ENCODE measurements around the gene NTSR1.

DNA sequence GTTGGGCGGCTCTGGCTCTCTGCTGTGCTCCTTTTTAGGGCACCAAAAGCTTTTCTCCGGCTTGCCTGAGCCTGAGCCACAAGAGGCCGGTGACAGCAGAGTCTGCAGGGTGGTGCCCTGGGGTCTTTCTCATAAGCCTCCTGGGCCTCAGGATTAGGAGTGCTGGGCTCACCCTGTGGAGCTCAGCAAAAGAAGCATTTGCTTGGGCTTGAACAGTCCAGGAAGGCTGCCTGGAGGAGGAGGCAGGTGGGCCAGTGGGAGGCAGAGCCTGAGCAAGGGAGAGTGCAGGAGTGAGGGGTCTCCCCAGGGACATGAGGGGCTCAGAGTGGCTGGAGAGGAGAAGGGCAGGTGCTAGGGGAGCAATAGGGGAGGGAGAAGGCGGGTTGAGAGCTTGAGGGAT is 54.8 kb downstream of the NTSR1 start:
- TF ChIP-seq, protein P1, sequence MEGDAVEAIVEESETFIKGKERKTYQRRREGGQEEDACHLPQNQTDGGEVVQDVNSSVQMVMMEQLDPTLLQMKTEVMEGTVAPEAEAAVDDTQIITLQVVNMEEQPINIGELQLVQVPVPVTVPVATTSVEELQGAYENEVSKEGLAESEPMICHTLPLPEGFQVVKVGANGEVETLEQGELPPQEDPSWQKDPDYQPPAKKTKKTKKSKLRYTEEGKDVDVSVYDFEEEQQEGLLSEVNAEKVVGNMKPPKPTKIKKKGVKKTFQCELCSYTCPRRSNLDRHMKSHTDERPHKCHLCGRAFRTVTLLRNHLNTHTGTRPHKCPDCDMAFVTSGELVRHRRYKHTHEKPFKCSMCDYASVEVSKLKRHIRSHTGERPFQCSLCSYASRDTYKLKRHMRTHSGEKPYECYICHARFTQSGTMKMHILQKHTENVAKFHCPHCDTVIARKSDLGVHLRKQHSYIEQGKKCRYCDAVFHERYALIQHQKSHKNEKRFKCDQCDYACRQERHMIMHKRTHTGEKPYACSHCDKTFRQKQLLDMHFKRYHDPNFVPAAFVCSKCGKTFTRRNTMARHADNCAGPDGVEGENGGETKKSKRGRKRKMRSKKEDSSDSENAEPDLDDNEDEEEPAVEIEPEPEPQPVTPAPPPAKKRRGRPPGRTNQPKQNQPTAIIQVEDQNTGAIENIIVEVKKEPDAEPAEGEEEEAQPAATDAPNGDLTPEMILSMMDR (IDR thresholded peaks at IDR 0.05), result no peak
- no peak for TF ChIP-seq POLR2A (IDR thresholded peaks at IDR 0.05)
